HepG2 (cell line): Measurements from ENCODE around the gene PIKFYVE. TPM values are rescaled to one million over a fixed set of nuclear protein-coding genes. Genes with fewer than 3 reads are reported as not detected.

Source experiments
- ATAC-seq: fragments of 200-7000 bp; cut with Tn5 transposase; 3 replicates; pipeline ENCODE4 v1.9.1; 2020; ENCODE audit warnings: mild to moderate bottlenecking, moderate library complexity
- BruUV-seq: library from RNA; stranded (reverse); fragments of 400-500 nt; replicated peaks from 2 replicates; lab custom pipeline; 2021; lab: Mats Ljungman, UMichigan
- CTCF ChIA-PET: fragments of 300-600 bp; formaldehyde crosslinking; extraction: SDS; loops from one replicate; lab custom pipeline; 2021; ENCODE audit warnings: low total read pairs, inconsistent platforms, low intra/inter-chr PET ratio; lab: Yijun Ruan, JAX
- POLR2A ChIA-PET: fragments of 350-600 bp; sonication (Branson Sonifier 250); formaldehyde crosslinking; loops from one replicate; lab custom pipeline; 2020; ENCODE audit warnings: antibody characterized with exemption, inconsistent platforms; lab: Yijun Ruan, JAX
- DNase-seq: peaks from one replicate; pipeline ENCODE4 v3.0.0-alpha.2; 2015; ENCODE audit warnings: low spot score
- FAIRE-seq: peaks from 3 replicates; lab custom pipeline; 2011; peaks lifted over from hg19 to GRCh38; lab: Jason Lieb, UNC
- H2AFZ ChIP-seq: one replicate; pipeline ENCODE4 v1.6.1; 2011; ENCODE audit warnings: low read length, inconsistent platforms
- H3K27ac ChIP-seq: fragments of 300-600 bp; 3 replicates; pipeline ENCODE4 v1.8.0; 2011; ENCODE audit warnings: mixed run types, mild to moderate bottlenecking, mixed read lengths, low read length, inconsistent platforms; ENCODE audit not compliant: insufficient read depth; ENCODE audit errors: extremely low read length
- H3K27me3 ChIP-seq, 2 experiments: fragments of 200-600 bp in 1 of 2; 2 replicates in 1 of 2; 3 replicates in 1 of 2; pipeline versions ENCODE4 v1.6.0 to v1.8.0; 2011; ENCODE audit warnings: low read length in 2 of 2, mild to moderate bottlenecking in 2 of 2, moderate library complexity in 2 of 2, inconsistent platforms in 1 of 2; ENCODE audit not compliant: insufficient read depth in 2 of 2, control insufficient read depth in 1 of 2
- H3K36me3 ChIP-seq, 2 experiments: fragments of 200-600 bp in 1 of 2; replicated peaks in 1 of 2; 2 replicates in 1 of 2; 3 replicates in 1 of 2; pipeline versions ENCODE4 v1.5.1 to v1.8.0; 2011; ENCODE audit warnings: low read length in 2 of 2, inconsistent platforms in 1 of 2; ENCODE audit not compliant: insufficient read depth in 2 of 2, control insufficient read depth in 1 of 2
- H3K4me1 ChIP-seq: 2 replicates; pipeline ENCODE4 v1.5.1; 2012; ENCODE audit warnings: low read length, inconsistent platforms; ENCODE audit not compliant: insufficient read depth
- H3K4me2 ChIP-seq: 2 replicates; pipeline ENCODE4 v1.6.0; 2011; ENCODE audit warnings: low read depth, low read length, inconsistent platforms
- H3K4me3 ChIP-seq, 3 experiments: fragments of 200-600 bp in 1 of 3; sonication (generic), shearing (Covaris generic) in 1 of 3; replicated peaks in 1 of 3; 2 replicates each; pipeline ENCODE4 v1.5.1; 2011 to 2016; ENCODE audit warnings: low read length in 3 of 3, inconsistent platforms in 2 of 3, low read depth in 2 of 3, mild to moderate bottlenecking in 2 of 3, control low read depth in 1 of 3, mixed read lengths in 1 of 3; ENCODE audit not compliant: insufficient read depth in 1 of 3
- H3K79me2 ChIP-seq: one replicate; pipeline ENCODE4 v1.6.1; 2011; ENCODE audit warnings: low read length, inconsistent platforms; ENCODE audit not compliant: insufficient read depth
- H3K9ac ChIP-seq: 2 replicates; pipeline ENCODE4 v1.6.0; 2011; ENCODE audit warnings: mild to moderate bottlenecking, low read depth, low read length, inconsistent platforms; ENCODE audit not compliant: insufficient read depth
- H3K9me3 ChIP-seq: 2 replicates; pipeline ENCODE4 v1.5.1; 2012; ENCODE audit warnings: mild to moderate bottlenecking, low read length
- H4K20me1 ChIP-seq: 2 replicates; pipeline ENCODE4 v1.6.0; 2011; ENCODE audit warnings: inconsistent platforms, mild to moderate bottlenecking, low read length, moderate library complexity; ENCODE audit not compliant: insufficient read depth
- CREB1 ChIP-seq, 2 experiments: fragments of 450-650 bp in 1 of 2; IDR thresholded peaks; 2 replicates each; pipeline ENCODE4 v1.6.1; 2016 to 2017; ENCODE audit warnings: control low read depth in 1 of 2, mild to moderate bottlenecking in 1 of 2, missing compliant biosample characterization in 1 of 2, missing genetic modification characterization in 1 of 2
- HNRNPUL1 ChIP-seq: fragments of 200-400 bp; formaldehyde crosslinking; IDR thresholded peaks from 2 replicates; pipeline ENCODE4 v1.6.1; 2017; ENCODE audit warnings: low read depth, mild to moderate bottlenecking, low read length, moderate library complexity
- KDM2A ChIP-seq: sonication (generic); formaldehyde crosslinking; IDR thresholded peaks from 2 replicates; pipeline ENCODE4 v1.4.0; 2020; ENCODE audit warnings: low read depth, missing genetic modification reagents, borderline replicate concordance
- KLF12 ChIP-seq: sonication (generic); formaldehyde crosslinking; IDR thresholded peaks from 2 replicates; pipeline ENCODE4 v1.4.0; 2020; ENCODE audit warnings: missing genetic modification reagents, borderline replicate concordance
- MAFK ChIP-seq, 2 experiments: IDR thresholded peaks in 1 of 2; conservative IDR thresholded peaks in 1 of 2; 2 replicates each; pipeline ENCODE4 v1.6.1; 2011; ENCODE audit warnings: improper control_type of control experiment in 2 of 2, low read length in 2 of 2
- RBM22 ChIP-seq: fragments of 200-400 bp; formaldehyde crosslinking; optimal IDR thresholded peaks from 2 replicates; pipeline ENCODE3; 2017; ENCODE audit warnings: mild to moderate bottlenecking, low read length, moderate library complexity
- ZFY ChIP-seq: sonication (generic); formaldehyde crosslinking; IDR thresholded peaks from 2 replicates; pipeline ENCODE4 v1.4.0; 2020; ENCODE audit warnings: missing genetic modification reagents
- ZNF225 ChIP-seq: sonication (generic); formaldehyde crosslinking; IDR thresholded peaks from 2 replicates; pipeline ENCODE4 v1.4.0; 2020; ENCODE audit warnings: mild to moderate bottlenecking, missing genetic modification reagents
- ZNF557 ChIP-seq: sonication (generic); formaldehyde crosslinking; IDR thresholded peaks from 2 replicates; pipeline ENCODE4 v1.4.0; 2020; ENCODE audit warnings: missing genetic modification reagents
- WGBS: methylation state at CpG from one replicate; pipeline ENCODE4 v1.1.6; 2017; ENCODE audit warnings: low lambda C conversion rate; 5-methylcytosine and 5-hydroxymethylcytosine counted together
- in situ Hi-C: cut with HindIII; loops from 2 replicates; pipeline ENCODE4 v1.10.0; 2017; ENCODE audit warnings: low pct_unique_long_range_greater_than_20kb; ENCODE audit not compliant: extremely low pct_ligation_motif_present
- intact Hi-C: fragments of 100-400 bp; cut with micrococcal nuclease; formaldehyde crosslinking; loops from one replicate; pipeline ENCODE4 v1.10.0; 2022; ENCODE audit not compliant: unreplicated experiment
- polyA plus RNA-seq, 8 experiments: library from polyadenylated mRNA; depleted of rRNA in 3 of 8; stranded (reverse) in 7 of 8; unstranded in 1 of 8; fragments of >200 nt; fragmentation: Illumina TruSeq in 4 of 8; extraction: Trizol in 4 of 8; gene quantifications; 2 replicates each; pipeline versions ENCODE4 v1.2.1 to v1.2.3, GENCODE V29; 2011 to 2016; ENCODE audit warnings: low read depth in 4 of 8, missing spikeins in 1 of 8, mixed read lengths in 1 of 8; ENCODE audit not compliant: insufficient read depth in 1 of 8
- total RNA-seq, 5 experiments: library from RNA; depleted of rRNA; stranded (reverse); fragments of >200 nt; fragmentation: Illumina TruSeq; extraction: Trizol; gene quantifications; 2 replicates each; pipeline ENCODE4 v1.2.3, GENCODE V29; 2016; ENCODE audit warnings: low read depth in 1 of 5

The PIKFYVE gene
- total and polyA plus RNA-seq, 2 of the 13 experiments (the other 11 are each of a cell fraction or from before 2014, with no cell fraction given) = 20.2 to 21.7 TPM

DNA sequence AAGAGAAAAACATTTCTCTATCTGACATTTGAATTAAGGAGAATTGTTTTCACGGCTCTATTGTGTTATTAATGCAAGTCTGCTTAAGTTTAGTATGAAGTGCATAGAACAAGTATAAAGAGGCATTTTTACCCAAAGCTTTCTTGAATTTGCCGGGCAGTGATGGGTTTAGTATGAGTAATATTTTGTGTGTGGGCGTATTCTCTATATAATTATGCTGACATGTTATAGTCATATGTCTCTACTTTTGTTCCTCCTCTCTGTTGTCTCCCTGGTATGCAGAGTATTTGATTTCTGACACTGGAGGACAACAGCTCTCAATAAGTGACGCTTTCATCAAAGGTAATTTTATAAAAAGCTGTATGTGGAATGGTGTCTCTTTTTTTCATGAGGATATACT, 45.9 kb downstream of the PIKFYVE start:
- no peaks in the 10 kb centered on the region for H4K20me1 ChIP-seq
- H3K4me1 ChIP-seq = no peaks in the 10 kb centered on the region
- H3K4me3 ChIP-seq = no peak overlapping the region
- ATAC-seq (no peak), FAIRE-seq (no peak), DNase-seq (no peak)
- peaks cover 8 to 14% of the 10 kb centered on the region in 2 experiments for H3K36me3 ChIP-seq
- no peaks in the 10 kb centered on the region for H3K9me3 ChIP-seq
- TF ChIP-seq ZFY (no peak), ZNF557 (CRISPR knock-in tag) (no peak), MAFK (conservative IDR thresholded peaks at IDR 0.05 in 1 of 2, IDR thresholded peaks at IDR 0.05 in 1 of 2; ENCODE audit: low read length in 2 of 2) (0 out of 4 replicates have a peak, but pooled peaks of 1 of the 2 experiments have one; percentile 6)
- ChIA-PET CTCF (no interaction called here), POLR2A (no interaction called here)
- H3K79me2 ChIP-seq = no peaks in the 10 kb centered on the region
- no peak overlapping the region for H2AFZ ChIP-seq
- no peak overlapping the region for H3K4me2 ChIP-seq
- H3K27me3 ChIP-seq = no peaks in the 10 kb centered on the region
- in situ Hi-C loops (no loop called here), intact Hi-C loops (no loop called here)
- no peak overlapping the region for H3K9ac ChIP-seq
- H3K27ac ChIP-seq = no peak overlapping the region
- WGBS = 98% methylated on average over 4 of the region's 4 CpGs
- no TSS peak for BruUV-seq

DNA sequence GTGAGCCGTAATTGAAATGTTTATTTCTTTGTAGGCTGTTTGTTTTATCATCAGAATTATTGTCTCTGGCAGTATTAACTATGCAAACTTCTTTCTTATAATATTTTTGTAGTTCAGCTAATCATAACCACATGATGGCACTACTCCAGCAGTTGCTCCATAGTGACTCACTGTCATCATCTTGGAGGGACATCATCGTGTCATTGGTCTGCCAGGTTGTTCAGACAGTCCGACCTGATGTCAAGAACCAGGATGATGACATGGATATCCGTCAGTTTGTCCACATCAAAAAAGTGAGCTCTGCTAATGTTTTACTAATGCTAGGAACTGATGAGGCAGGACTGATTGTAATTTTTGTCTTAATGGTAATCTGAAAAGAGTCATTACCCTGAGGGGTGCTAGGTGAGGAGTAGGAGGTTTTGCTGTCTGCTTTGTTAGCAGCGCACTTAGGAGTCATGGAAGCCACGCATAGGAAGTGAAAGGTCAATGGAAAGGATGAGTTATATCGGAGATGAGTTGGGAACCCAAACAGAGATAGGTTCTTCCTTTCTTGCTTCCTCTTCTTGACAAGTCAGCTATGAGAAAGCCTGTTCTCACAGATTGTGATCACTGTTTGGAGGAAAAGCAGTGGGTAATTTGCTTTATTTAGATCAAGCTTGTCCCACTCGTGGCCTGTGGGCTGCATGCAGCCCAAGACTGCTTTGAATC, 49.2 kb downstream of the PIKFYVE start:
- in situ Hi-C loops = no loop called here
- no peak for TF ChIP-seq RBM22
- TF ChIP-seq HNRNPUL1 = no peak
- no peak for TF ChIP-seq ZNF225
- peak; percentile 37; the same call in 1 of the 2 replicates for TF ChIP-seq CREB1 (IDR thresholded peaks at IDR 0.05)
- TF ChIP-seq CREB1 (CRISPR knock-in tag; IDR thresholded peaks at IDR 0.05) = no peak
- TF ChIP-seq KDM2A (CRISPR knock-in tag) = no peak
- TF ChIP-seq KLF12 (CRISPR knock-in tag) = no peak
- ChIA-PET CTCF (no interaction called here), POLR2A (no interaction called here)
- Histone ChIP-seq H3K36me3 (peaks cover 17 to 32% of the 10 kb centered on the region in 2 experiments), H3K9me3 (no peaks in the 10 kb centered on the region), H3K9ac (no peak overlapping the region), H4K20me1 (no peaks in the 10 kb centered on the region), H3K27me3 (no peaks in the 10 kb centered on the region), H3K4me1 (no peaks in the 10 kb centered on the region), H3K4me2 (no peak overlapping the region), H2AFZ (no peak overlapping the region), H3K4me3 (no peak overlapping the region), H3K27ac (no peak overlapping the region), H3K79me2 (no peaks in the 10 kb centered on the region)
- intact Hi-C loops = no loop called here
- no peak for FAIRE-seq
- DNase-seq = no peak
- ATAC-seq = no peak
- no TSS peak for BruUV-seq
- whole genome bisulfite sequencing = 96% methylated on average over 8 of the region's 8 CpGs
